NOMO-1 (cell line): ENCODE data around the gene MSH5.

ENCODE experiments used
- DNase-seq, 2 experiments: peaks; one replicate each; lab custom pipeline; 2025; ENCODE audit not compliant: unreplicated experiment in 2 of 2; lab: John Stamatoyannopoulos, UW

The MSH5 gene

GRCh38 chr6:31729515-31729978 lies 10.3 kb upstream of the MSH5 start:
- DNase-seq = peak; percentile 77 to 85

DNA sequence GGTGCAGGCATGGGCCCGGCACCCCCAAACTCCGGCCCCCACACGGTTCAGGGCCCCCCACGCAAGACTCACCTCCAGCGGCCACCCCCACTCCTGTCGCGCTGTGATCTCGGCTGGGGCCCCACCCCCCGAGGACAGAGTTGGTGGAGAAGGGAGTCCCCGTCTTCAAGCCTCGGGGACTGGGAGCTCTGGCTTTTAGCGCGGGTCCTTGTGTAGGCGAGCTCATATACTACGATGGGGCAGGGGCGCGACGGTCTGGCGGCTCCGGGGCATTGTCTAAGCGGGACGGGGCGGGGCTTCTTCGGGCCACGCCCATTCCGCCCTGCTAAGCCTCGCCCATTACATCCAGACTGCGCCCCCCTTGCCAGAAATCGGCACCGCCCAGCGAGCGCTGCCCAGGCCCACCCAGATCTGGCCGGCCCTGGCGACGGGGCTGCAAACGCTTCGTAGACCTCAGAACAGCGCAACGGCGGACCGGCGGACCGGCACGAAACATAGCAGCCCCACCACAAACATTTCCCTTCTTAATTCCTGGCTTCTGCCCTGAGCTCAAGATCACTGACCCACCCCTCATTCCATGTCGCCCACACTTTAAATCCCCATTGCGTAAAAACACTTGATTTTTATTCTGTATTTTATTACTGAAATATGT lies 9.7 kb upstream of the MSH5 start:
- DNase-seq = peak; percentile 55 to 67

GRCh38 chr6:31730631-31731086 lies 9.1 kb upstream of the MSH5 start:
- DNase-seq = no peak

GRCh38 chr6:31732029-31732428 lies 7.8 kb upstream of the MSH5 start:
- no peak for DNase-seq

DNA sequence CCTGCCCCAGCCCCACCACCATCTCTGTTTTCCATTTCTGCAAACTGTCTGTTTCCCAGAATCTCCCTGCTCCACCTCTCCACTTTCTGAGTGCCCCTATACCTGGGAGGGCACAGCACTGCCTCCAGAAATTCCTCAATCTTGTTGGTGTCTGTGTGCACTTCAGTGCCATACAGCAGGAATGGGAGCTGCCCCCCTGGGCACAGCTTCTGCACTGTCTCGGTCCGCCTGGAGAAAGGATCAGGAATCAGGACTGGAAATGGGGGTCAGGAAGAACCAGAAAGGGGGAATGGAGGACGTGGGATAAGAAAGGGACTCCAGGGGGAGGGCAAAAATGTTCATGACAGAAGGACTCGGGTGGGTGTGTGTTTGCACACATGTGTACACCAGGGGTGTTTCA lies 6.1 kb upstream of the MSH5 start:
- DNase-seq = no peak

GRCh38 chr6:31734247-31734820 lies 5.5 kb upstream of the MSH5 start:
- DNase-seq = no peak

GRCh38 chr6:31734821-31735406 lies 4.9 kb upstream of the MSH5 start:
- DNase-seq = peak; percentile 50 to 62

GRCh38 chr6:31736021-31736767 lies 3.6 kb upstream of the MSH5 start, which contains the start of gene CLIC1:
Gene CLIC1, minus strand, starts transcription at chr6:31736530. Its CDS starts 230 bp downstream, at chr6:31736300.
- DNase-seq = peak; percentile 82 to 87

GRCh38 chr6:31736768-31737314 lies 3.0 kb upstream of the MSH5 start:
- no peak for DNase-seq

DNA sequence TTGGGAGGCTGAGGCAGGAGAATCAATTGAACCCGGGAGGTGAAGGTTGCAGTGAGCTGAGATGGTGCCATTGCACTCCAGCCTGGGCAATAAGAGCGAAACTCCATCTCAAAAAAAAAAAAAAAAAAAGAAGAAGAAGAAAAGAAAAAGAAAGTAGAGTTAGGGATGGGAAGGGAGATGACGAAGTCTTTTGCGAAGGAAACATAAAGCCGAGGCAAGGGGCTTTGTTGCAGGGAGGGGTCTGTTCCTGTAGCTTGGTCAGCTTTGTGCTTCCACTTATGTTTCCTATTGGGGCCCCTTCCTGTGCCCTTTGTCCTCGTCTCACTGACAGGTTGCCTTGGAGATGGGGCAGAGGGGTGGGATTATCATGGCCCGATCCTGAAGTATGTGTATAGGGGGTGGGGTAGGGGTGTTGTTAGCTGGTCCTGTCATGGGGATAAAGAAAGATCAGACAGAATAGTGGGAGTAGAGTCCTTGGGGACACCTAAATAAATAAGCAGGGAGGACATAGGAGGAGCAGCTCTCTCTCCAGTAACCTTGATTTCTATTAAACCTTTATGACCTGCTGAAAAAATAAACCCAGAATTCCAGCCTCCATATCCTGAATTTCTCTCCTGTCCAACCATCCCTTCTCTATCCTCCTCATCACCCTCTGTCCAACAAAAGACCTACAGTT lies 2.4 kb upstream of the MSH5 start:
- peak; percentile 81 to 85 for DNase-seq

DNA sequence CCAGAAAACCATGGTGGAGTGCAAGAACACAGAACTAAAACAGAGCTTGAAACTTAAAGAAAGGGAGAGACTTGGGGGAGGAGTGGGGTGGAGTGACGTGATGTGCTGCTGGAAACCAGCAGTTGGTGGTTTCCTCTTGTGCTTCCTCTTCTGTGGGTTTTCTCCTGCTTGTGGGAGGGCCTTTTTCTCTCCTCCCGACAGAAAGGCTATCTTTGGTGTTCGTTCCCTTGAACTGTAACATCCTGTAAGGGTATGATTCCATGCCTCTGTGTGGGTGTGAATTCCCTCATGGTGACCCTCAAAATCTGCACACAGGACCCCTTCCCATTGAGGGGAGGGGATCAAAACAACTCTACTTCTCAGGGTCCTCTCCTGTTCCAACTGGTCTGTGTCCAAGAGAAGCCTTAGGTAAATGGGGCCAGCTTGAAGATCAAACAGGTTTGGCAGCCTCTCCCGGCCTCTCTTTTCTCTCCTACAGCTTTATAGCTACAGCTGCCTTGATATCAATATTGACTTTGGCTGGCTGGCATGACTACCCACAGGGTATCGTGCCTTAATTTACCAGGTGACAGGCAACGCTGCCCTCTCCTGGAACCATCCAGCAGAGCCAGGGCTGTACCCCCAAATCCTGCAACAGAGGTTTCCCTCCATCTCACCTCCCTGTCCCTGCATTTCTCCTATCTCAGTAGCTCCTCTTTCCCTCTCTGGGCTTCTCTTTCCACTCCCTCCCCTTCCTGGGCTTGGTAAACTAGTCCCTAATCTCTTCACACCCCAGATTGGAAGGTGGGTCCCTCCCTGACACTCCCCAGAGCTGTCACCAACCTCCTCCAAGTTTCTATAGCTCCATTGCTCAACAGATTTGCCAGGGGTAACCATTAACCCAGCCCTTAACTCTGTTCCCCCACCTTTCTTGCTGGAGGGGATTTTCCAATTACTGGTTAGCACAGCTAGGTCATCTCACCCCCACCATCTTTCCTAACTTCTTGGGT lies 1.5 kb upstream of the MSH5 start:
- DNase-seq = peak; percentile 96

- DNase-seq = peak; percentile 69 to 74
These were observed 805 bp downstream of the MSH5 start for GRCh38 chr6:31740397-31741223.

- DNase-seq = no peak
These were observed 2.0 kb downstream of the MSH5 start for GRCh38 chr6:31741815-31742214.

DNA sequence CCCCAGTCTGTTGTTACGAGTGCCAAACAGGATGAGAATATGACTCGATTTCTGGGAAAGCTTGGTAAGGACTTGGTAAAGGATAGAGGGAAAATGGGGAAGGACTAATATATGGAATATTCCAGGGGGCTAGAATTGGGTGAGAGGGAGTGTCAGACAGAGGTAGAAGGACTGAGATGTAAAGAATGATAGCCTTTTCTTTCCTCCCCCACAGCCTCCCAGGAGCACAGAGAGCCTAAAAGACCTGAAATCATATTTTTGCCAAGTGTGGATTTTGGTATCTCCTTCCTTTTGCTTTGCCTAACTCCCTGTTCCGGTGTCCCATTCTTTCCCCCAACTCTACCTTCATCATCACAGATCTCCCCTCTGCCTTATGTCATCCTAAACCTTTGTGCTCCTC lies 3.1 kb downstream of the MSH5 start:
- no peak for DNase-seq

GRCh38 chr6:31744422-31744821 lies 4.6 kb downstream of the MSH5 start:
- no peak for DNase-seq

DNA sequence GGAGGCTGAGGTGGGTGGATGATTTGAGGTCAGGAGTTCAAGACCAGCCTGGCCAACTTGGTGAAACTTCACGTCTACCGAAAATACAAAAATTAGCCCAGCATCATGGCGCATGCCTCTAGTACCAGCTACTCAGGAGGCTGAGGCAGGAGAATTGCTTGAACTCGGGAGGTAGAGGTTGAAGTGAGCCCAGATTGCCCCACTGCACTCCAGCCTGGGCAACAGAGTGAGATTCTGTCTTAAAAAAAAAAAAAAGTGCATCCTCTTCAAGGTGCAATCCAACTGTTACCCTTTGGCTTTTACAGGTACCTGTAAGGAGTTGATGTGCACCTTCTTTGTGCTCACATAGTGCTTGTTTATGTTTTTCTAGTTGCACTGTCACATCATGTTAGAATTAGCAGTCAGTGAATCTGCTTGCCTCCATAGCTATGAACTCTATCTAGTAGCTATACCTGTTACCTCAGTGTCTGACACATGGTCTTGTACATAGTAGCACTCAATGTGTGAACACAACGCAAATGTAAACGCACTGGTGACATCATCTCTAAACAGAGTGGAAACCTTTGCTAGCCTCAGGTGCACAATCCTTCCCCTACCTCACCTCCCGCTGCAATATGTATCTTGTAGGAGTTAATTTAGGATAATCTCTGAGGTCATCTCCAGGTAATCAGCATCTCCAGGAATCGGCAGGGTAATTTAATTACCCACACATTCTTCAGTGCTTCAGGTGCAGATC lies 9.7 kb downstream of the MSH5 start:
- no peak for DNase-seq

DNA sequence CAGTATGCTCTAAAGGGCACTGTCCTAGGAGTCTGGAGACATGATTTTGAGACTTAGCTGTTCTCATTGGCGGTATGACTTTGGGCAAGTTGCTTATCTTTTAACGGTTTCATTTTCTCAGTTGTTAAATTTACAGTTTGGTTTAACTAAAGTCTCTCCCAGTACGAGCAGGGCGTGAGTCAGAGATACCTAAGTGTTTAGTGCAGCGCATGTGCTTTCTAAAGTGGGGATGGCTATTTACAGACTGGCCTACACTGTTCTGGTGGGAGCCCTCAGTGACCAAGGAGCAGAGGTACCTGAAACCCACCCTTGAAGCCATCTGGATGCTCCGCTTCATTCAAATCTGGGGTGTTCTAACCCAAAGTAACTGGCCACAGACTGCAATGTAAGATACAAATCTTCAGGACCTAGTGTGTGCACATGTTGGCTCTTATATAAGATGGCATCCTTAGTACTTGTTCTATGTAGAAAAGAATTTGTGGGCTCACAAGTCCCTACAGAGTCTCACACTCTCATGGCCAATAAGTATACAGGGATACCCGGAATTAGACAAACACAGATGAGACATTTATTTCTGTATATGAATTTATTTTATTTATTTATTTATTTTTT lies 10.7 kb downstream of the MSH5 start:
- DNase-seq = no peak
